AG08396 (cell line): ENCODE results near the gene ANTKMT.
"Not testable (repeated sequence)": the region's sequence is repeated elsewhere in the genome, so short reads cannot be mapped to it uniquely, and the experiment has no call there.

Experiments used
- DNase-seq: peaks from one replicate; pipeline ENCODE4 v3.0.0; 2012; ENCODE audit warnings: low spot score, mixed read lengths

The ANTKMT gene

DNA sequence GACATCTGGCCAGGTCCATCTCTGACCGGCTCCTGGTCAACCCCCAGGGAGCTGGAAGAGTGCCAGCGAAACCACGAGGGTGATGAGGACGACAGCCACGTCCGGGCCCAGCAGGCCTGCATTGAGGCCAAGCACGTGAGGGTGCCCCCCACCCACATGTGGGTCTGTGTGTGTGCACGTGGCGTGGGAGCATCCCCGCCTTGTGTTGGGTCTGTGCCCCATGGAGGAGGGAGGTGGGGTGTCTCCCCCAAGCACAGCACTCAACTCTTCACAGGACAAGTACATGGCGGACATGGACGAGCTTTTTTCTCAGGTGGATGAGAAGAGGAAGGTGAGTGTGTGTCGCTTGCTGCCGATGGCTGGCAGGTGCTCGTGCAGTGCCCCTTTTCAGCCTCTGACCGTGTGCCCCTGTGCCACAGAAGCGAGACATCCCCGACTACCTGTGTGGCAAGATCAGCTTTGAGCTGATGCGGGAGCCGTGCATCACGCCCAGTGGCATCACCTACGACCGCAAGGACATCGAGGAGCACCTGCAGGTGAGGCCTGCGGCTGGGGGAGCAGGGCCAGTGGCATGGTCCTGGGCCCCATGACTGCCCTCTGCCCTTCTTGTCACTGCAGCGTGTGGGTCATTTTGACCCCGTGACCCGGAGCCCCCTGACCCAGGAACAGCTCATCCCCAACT, 39.1 kb upstream of the ANTKMT start:
- no peak for DNase-seq

DNA sequence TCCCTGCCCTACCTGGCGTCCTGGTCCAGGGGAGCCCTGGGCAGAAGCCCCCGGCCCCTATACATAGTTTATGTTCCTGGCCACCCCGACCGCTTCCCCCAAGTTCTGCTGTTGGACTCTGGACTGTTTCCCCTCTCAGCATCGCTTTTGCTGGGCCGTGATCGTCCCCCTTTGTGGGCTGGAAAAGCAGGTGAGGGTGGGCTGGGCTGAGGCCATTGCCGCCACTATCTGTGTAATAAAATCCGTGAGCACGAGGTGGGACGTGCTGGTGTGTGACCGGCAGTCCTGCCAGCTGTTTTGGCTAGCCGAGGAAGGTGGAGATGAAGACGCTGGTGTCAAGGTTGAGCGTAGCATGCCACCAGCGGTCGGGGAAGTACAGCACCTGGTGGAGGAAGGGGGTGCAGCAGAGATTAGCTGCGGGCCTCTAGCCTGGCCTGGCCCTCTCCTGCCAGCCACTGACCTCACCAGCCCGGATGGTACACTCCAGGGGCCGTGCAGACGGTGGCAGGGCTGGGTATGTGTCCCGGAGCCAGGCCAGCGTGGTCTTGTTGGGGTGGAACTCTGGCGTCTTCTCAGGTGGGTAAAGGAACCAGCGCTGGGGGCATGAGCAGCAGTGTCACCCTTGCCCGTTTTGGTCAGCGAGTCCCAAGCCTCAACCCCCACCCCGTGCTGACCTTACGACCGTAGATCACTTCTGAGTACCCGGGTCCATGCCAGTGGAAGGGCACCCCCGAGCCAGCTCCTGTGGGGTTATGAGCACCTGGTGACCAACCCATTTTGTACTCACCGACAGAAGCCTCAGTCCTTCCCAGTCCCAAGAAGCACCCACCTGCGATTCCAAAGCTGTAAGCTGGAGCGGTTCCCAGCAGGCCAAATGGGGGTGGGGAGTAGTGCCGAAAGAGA, 38.2 kb upstream of the ANTKMT start:
- DNase-seq, result no peak

DNA sequence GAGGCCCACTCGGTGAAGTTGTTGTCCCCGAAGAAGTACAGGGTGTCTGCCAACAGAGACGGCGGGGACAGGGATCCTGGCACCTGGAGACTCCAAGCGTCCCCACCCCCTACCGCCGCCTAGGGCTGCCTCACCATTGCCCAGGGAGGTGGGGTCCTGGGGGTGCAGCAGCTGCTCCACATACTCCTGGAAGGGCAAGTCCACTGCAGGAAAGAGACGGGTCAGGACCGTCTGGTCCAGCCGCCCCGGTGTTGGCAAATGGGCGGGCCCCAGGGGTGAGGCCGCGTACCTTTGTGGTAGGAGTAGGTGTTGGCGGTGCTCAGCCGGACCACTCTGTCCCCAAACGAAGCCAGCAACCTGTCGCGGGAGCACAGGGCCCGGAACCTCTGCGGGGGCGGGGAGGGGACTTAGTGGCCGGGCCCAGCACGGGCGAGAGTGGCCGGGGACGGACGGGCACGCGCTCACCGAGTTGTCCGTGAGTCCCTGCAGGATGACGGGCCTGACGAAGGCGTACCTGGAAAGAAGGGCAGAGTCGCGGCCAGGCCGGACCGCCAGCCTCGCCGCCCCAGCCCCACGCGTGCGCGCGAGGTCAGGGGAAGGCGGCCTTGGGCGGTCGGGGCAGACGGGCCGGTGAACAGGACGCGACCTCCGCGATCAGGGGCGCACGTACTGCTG, 37.4 kb upstream of the ANTKMT start:
- no peak for DNase-seq

DNA sequence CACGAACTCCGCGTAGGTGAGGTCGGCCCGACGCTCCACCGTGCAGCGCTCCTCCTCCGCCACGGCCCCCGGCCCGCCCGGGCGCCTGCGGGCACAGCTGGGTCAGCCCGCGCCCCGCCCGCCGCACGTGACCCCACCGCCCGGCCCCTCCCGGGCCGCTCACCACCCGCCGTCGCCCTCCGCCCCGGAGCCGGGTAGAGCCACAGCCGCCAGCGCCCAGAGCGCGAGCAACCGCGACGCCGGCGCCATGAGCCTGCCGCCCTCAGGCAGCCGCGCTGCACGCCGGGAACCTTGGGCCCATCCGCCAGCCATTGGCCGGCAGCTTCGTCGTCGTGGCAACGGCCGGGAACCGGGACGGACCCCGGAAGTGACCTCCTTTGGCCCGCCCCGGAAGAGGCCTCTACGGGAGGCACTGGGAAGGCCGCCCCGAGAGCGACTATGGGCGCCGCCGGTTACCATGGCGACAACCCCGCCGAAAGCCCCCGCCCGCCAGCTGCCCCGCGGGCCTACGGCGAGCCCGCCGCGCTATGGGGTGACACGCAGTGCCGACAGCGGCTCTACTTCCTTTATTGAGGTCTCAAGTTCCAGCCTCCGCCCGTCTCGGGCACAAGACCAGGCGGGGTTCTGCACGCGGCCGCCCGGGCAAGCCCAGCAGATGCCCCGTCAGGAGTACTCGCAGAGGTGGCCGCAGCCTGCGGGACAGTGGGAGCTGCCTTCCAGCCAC, 36.7 kb upstream of the ANTKMT start, which contains the start of gene JMJD8:
Gene JMJD8, minus strand, starts transcription at position 264 of the 724 bp plus-strand sequence. Its CDS starts 15 bp downstream, at position 249.
- peak; percentile 95 for DNase-seq

DNA sequence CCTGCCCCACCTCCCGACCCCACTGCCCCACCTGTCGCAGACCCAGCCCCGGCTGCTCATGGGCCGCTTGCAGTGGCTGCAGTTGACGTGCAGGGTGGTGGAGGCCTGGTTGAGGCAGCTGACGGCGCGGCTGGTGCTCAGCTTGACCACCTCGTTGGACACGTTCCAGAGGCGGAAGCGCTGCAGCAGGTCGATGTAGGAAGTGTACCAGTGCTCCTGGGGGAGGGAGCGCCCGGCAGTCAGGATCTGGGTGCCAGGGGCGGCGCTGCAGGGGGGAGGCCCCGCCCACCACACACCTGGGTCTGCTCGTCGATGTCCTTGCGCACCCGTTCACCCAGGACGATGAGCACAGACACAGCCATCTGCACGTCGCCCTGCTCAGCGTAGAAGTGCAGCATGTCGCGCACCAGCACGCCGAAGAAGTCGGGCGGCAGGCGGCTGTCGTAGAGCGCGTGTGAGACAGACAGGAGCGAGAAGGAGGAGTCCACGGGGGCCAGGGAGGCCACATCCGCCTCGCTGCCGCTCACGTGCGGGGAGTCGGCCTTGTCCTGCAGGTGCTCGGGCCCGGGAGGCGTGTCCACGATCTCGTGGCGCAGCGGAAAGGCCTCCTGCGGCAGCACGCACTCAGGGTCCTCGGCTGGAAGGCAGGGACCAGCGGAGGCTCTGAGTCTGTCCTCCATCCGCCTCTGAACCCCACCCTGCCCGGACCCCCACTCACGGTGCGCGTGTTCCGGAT, 35.8 kb upstream of the ANTKMT start:
- no peak for DNase-seq

DNA sequence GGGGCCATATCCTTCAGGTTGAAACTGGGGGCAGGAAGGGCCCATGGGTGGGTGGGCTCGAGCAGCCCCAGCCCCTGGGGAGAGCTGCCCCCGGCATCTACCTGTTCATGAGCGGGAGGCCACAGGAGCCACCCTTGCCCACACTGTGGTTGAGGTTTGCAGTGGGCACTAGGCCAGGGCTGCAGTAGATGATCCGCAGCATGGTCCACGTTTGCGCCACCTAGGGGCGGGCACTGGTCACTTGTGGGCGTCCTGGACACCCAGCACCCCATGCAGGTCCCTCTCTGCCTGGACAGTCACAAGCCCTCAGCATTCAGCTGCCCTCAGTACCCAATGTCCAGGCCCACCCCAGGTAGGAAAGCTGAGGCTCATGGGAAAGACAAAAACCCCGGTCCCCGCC, 35.0 kb upstream of the ANTKMT start:
- DNase-seq, result peak; percentile 69

DNA sequence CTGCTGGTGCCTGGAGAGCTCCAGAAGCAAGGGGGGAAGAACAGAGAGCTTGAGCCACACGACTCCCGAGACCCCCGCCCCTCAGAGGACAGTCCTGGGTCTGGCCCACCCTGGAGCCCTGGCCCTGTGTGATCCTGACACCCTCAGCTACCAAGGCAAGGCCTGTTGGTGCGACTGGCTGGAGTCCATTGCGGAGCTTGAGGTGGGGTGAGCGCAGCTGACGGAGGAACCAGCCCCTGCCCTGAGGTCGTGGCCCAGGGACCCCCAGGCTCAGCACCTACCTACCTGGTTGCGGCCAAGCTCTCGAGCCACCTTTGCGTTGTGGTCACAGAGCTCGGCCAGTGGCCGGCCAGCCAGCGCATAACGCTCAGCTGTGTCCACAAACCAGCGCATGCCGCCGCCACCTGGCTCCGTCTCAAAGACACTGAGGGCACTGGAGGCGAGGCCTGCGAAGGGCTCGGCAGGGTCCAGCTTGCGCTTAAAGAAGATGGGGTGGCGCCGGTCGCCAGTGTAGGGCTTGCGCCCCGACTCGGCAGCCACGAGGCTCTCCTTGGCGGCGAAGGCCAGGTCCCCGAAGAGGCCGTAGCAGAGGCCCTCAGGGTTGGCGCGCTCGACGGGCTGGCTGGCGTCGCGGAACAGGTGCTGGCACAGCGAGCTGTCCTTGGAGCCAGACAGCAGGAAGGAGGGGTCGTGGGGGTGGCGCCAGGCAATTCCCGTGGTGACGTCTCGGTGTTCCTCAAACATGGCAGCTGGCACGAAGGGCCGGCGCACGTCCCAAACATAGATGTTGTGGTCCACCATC, 34.3 kb upstream of the ANTKMT start:
- no peak for DNase-seq

DNA sequence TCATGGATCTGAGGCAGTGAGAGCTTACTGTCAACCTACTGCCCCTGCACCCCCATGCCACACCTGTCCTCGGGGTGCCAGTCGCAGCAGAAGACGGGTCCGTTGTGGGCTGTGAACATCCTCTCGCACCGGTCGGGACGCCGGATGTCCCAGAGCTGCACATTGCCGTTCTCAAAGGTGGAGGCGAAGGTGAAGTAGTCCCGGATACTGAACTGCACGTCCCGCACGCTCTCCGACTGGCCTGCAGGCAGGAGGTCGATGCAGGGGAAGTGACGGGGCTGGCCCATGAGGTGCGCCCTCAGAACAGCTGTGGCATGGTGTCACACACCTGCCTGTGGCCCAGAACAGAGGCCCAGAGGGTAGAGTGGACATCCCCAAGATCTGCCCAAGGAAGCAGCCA, 33.4 kb upstream of the ANTKMT start:
- no peak for DNase-seq

DNA sequence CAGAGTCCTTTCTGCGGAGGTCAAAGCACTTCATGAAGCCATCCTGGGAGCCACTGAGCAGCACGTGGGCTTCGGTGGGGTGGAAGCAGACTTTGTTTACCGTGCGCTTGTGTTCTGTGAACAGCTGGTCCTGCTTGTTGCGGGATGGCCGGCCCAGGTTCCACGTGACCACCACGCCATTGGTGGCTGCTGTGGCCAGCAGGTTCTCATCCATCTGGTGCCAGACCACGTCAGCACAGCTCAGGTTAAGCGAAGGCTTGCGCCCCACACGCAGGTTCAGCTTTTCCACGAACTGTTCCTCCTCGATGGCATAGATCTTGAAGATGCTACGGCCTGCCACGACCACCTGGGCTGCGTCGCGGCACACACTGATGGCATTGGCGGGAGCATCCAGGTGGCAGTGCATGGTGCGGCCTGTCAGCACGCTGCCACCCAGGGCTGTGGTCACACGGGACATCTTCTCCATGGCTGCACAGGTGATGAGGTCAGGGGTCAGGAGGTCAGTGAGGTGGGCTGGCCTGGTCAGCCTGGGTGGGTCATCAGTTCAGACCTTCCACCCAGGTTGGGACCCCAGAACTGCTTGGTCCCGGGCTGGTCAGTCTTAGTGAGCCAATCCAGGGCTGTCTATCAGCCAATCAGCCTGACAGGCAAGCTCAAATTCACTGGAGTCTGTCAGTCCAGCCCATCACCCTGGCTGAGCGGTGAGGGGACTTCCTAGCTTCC, 31.6 kb upstream of the ANTKMT start:
- no peak for DNase-seq

DNA sequence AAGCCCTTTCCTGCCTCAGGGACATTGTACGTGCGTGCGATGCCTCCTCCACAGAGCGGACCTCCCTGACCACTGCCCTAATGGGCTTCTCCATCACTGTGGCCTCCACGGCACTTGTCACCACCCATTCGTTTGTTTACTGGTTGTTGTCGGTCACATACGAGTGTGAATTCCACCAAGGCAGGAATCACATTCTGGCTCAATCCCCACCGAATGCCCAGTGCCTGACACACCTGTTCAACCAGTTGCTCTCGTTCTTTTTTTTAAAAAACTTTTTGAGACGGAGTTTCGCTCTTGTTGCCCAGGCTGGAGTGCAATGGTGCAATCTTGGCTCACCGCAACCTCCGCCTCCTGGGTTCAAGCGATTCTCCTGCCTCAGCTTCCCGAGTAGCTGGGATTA, 29.7 kb upstream of the ANTKMT start:
- not testable (repeated sequence) for DNase-seq

DNA sequence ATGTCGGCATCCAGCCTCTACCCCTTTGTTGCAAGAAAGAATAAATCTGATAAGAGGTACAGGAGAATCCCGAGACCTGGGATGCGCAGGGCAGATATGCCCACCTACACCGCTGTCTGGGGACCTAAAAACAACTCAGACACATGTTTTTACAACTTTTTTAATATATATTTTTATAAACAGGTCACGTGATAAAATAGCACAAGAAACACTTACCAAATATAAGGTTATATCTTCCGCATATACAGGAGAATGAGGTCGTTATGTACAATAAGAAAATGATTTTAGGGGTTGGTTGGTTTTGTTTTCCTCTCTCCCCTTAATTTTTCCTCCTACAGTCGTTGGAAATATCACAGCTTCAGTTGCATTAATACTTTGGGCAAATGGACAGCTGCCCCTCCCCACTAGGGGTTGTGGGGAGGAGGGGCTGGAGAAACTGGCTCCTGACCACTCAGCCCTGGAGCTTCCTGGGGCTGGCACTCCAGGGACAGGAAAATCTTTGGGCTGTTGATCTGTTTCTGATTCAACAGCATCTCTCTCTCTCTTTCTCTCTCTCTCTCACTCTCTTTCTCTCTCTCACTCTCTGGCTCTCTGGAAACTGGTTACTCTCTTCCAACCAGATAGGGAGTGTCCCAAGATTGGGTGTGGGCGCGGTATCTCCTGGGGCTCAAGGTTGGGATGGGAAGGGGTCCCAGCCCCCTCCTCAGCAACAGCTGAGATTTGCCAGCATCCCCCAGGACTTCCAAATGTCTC, 28.4 kb upstream of the ANTKMT start:
- DNase-seq, result no peak

DNA sequence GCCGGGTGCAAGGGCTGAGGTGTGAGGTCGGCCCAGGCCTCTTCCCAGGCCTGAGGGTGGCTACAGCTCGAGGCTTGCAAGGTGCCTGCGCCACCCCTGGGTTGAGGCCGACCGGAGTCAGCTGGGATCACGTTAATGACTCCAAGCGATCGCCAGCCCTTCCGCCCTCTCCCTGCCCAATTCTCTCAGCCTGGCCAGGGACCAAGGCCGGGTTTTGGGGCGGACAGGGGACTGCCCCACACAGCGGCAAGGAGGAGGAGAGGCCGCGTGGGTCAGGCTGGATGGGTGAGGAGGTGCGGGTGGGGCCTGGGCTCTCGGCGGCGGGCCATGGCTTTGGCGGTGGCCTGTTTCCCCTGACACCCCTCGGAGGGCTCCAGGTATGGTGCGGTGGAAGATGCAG, 27.6 kb upstream of the ANTKMT start:
- no peak for DNase-seq

DNA sequence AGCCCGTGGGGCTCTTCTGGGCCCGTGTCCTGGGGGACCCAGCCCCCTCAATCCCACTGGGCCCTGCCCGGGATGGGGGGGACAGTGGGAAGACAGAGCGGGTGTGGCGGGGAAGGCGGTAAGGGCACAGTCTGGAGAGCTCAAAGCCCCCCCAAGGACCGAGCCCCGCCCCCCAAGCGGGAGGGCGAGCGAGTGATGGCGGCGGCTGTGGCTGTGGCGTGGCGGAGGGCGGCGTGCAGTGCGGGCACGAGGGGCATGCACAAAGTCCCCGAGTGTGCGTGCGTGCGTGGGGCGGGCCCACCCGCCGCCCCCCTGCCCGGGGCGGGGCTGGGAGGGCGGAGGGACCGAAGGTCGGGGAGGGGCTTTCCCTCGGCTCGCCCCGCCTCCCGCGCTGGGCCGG, 27.2 kb upstream of the ANTKMT start:
- DNase-seq, result no peak

DNA sequence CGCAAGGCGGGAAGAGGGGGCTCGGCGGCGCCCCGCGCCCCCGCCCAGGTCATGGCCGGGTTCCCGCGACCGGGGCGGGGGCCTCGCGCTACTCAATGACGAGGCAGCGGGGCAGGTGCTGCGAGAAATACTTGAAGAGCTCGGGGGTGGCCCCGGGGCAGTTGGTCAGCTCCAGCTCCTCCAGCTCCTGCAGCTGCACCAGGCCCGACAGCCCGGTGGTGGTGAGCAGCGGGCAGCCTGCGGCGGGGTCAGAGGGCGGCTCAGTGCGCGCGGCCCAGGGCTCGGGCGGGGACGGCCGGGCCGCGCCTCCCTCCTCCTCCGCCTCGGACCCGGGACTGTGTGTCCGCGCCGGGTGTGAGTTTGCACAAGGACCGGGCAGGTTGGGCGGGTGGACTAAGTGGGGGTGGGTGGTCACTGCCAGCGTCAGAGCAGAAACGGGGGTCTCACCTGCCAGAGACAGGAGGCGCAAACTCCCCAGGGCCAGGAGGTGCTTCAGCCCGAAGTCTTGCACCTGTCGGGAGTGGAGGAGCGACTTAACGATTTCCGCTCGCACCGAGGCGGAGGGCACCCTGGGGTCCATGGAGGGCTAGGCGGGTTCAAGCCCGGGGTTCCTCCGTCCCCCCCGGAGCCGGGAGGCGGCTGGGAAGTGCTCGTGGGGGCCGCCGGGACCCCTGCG, 26.6 kb upstream of the ANTKMT start:
- no peak for DNase-seq

DNA sequence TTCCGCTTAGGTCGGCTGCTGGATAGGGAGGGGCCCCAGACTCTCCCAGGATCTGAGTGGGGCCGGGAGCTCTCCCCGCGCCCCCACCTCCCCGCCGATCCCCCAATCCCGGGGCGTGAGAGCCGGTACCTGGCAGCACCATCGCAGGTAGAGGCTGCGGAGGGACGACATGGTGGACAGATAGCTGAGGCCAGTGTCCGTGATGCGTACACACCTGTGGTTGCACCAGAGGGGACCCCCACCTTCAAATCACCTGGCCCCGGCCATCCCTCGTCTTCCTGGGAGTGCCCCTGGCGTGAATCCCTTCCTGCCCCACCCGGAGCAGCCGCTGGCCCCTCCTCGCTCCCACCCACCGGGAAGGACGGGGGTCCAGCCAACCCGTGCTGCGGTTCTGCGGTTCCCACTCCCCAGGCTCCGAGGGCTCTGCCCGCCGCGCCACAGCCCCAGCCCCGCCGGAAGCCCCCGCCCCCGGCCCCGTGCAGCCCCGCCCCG, 26.0 kb upstream of the ANTKMT start:
- DNase-seq, result no peak

DNA sequence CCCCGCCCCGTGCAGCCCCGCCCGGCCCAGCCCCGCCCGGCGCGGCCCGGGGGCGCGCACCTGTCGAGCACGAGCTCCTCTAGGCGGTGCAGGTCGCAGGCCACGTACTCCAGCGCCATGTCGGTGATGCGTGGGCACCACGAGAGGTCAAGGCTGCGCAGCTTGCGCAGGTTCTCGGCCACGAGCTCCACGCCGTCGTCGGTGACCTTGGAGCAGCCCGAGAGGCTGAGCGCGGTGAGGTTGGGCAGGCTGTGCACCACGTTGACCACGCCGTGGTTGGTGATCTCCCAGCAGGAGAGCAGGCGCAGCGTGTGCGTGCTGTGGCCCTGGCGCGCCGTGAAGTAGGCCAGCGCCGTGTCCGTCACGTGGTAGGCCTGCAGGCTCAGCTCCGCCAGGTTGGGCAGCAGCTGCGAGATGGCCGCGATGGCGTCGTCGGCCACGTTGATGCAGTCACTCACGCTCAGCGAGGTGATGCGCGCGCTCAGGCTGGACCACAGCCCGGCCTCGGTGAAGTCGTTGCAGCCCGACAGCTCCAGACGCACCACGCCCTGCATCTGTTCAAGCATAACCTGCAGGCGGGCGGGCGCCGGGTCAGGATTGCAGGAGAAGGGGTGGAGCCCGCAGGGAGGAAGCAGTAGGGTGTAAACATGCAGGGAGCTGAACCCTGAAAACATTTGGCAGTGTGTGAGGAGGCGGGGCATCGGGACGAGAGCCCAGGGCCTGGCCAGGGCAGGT, 25.4 kb upstream of the ANTKMT start:
- no peak for DNase-seq

DNA sequence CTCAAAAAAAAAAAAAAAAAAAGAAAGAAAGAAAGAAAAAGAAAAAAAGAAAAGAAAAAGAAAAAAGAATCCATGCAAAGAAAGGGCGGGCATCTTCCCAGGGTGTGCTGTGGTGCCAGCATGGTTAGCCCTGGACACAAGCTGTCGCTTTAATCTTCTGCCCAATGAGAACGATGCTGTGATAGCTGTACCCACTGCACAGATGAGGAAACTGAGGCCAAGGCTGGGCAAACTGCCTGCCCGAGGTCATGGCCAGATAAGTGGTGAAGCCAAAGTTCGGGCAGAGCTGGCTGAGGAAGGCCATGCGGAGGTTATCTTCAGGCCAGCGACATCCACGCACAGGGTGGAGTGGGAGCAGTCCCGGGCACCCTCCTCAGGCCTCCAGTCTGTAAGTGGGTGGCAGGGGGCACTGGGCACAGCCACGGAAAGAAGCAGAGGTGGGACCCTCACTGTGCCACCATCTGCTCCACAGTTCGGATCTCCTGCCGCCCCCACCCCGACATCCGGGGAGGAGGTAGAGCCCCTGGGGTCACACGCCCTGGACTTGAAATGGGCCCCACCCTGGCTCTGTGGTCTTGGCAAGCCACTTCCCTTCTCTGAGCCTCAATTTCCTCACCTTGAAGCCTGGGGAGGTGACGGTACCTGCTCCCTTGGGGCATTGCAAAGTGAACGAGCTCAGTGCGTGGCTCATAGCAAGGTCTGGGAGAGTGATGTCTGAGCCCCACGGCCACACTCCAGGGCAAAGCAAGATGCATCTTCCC, 21.9 kb upstream of the ANTKMT start:
- DNase-seq, result no peak
